NCI-H82 treated with DMSO at 0.1 percent for 48 hours (cell line): Measurements from ENCODE around the gene OBSCN.
A peak's percentile ranks its signal among the peaks of the same experiment; 100 is the strongest.

ENCODE experiments used
- DNase-seq: peaks from one replicate; lab custom pipeline; 2025; ENCODE audit not compliant: unreplicated experiment; lab: John Stamatoyannopoulos, UW

Gene OBSCN

GRCh38 chr1:228374711-228375577 lies 167.1 kb downstream of the OBSCN start:
- no peak for DNase-seq

- DNase-seq: no peak
Measured at GRCh38 chr1:228375578-228376261, 167.9 kb downstream of the OBSCN start.

GRCh38 chr1:228376262-228376628 lies 168.4 kb downstream of the OBSCN start:
- no peak for DNase-seq

- DNase-seq: no peak
Measured at GRCh38 chr1:228376651-228377631, 169.1 kb downstream of the OBSCN start.

GRCh38 chr1:228377664-228378089 lies 169.8 kb downstream of the OBSCN start:
- no peak for DNase-seq

- DNase-seq: peak; percentile 68
Measured at GRCh38 chr1:228378090-228378872, 170.4 kb downstream of the OBSCN start.

GRCh38 chr1:228378873-228379460 lies 171.1 kb downstream of the OBSCN start:
- DNase-seq: no peak

GRCh38 chr1:228379666-228380065 lies 171.8 kb downstream of the OBSCN start:
- DNase-seq: no peak

GRCh38 chr1:228381356-228381755 lies 173.5 kb downstream of the OBSCN start:
- DNase-seq: no peak

- no peak for DNase-seq
Measured at GRCh38 chr1:228383773-228384172, 175.9 kb downstream of the OBSCN start.

- DNase-seq: no peak
Measured at GRCh38 chr1:228385232-228385631, 177.4 kb downstream of the OBSCN start.

- no peak for DNase-seq
Measured at GRCh38 chr1:228387321-228387720, 179.5 kb downstream of the OBSCN start.

GRCh38 chr1:228390649-228391048 lies 182.8 kb downstream of the OBSCN start:
- DNase-seq: no peak

- no peak for DNase-seq
Measured at GRCh38 chr1:228391411-228392020, 183.7 kb downstream of the OBSCN start.

- DNase-seq: no peak
Measured at GRCh38 chr1:228392111-228392936, 184.5 kb downstream of the OBSCN start.

GRCh38 chr1:228393268-228393701 lies 185.4 kb downstream of the OBSCN start:
- DNase-seq: no peak

GRCh38 chr1:228393811-228394570 lies 186.1 kb downstream of the OBSCN start:
- no peak for DNase-seq
